A549 (cell line): ENCODE measurements around the gene SYNPO2L.

Experiments used
- CBX8 ChIP-seq: fragments of 200-600 bp; sonication (generic); IDR thresholded peaks from 2 replicates; pipeline ENCODE4 v1.6.1; 2016
- GATA3 ChIP-seq: IDR thresholded peaks from 2 replicates; pipeline ENCODE4 v1.6.1; 2012; ENCODE audit warnings: borderline replicate concordance
- NR3C1 ChIP-seq: fragments of >200 bp; sonication (Bioruptor Twin); formaldehyde crosslinking; IDR thresholded peaks from 3 replicates; pipeline ENCODE4 v1.6.1; 2017
- RNF2 ChIP-seq: fragments of 200-600 bp; sonication (generic); IDR thresholded peaks from 2 replicates; pipeline ENCODE4 v1.6.1; 2016; ENCODE audit warnings: low read depth, mild to moderate bottlenecking, antibody characterized with exemption, moderate library complexity, borderline replicate concordance
- TF ChIP-seq, protein P1 (sequence below): fragments of >200 bp; sonication (Bioruptor Twin); formaldehyde crosslinking; IDR thresholded peaks from 3 replicates; pipeline ENCODE4 v1.5.1; 2016

DNA sequence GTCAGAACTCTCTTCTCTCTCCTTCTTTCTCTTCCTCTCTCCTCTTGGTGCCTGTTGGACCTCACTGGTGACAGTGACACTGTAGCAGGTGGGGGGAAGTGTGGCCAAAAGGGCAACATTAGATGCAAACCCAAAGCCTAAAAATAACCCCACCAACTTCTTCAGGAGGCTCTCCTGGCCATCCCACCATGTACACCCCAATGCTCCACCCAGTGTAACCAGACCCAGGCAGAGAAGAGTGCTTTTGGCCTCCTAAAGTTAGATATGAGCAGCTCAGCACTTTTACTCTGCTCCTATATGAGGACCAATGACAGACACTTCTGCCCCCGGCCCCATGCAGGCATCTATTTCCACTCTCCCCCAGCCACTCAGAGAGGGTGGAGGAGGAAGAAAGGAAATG, 20.0 kb downstream of the SYNPO2L start:
- TF ChIP-seq, protein P1, sequence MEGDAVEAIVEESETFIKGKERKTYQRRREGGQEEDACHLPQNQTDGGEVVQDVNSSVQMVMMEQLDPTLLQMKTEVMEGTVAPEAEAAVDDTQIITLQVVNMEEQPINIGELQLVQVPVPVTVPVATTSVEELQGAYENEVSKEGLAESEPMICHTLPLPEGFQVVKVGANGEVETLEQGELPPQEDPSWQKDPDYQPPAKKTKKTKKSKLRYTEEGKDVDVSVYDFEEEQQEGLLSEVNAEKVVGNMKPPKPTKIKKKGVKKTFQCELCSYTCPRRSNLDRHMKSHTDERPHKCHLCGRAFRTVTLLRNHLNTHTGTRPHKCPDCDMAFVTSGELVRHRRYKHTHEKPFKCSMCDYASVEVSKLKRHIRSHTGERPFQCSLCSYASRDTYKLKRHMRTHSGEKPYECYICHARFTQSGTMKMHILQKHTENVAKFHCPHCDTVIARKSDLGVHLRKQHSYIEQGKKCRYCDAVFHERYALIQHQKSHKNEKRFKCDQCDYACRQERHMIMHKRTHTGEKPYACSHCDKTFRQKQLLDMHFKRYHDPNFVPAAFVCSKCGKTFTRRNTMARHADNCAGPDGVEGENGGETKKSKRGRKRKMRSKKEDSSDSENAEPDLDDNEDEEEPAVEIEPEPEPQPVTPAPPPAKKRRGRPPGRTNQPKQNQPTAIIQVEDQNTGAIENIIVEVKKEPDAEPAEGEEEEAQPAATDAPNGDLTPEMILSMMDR = no peak
- TF ChIP-seq NR3C1 (no peak), RNF2 (no peak), CBX8 (no peak), GATA3 (no peak)
